Dermis blood vessel endothelial cell (primary cell): Measurements from ENCODE around the gene TBCK. TPM values are rescaled to one million over a fixed set of nuclear protein-coding genes. Genes with fewer than 3 reads are reported as not detected.
A peak's percentile ranks its signal among the peaks of the same experiment; 100 is the strongest.
"Not testable (repeated sequence)": the region's sequence is repeated elsewhere in the genome, so short reads cannot be mapped to it uniquely, and the experiment has no call there.

ENCODE experiments used
- DNase-seq: peaks from one replicate; pipeline ENCODE4 v3.0.0; 2010
- total RNA-seq: library from RNA; depleted of rRNA; stranded (reverse); fragments of >200 nt; gene quantifications from 2 replicates; pipeline ENCODE4 v1.2.3, GENCODE V29; 2014

TBCK gene
- total RNA-seq = 34.5 and 44.1 TPM in 2 replicates

DNA sequence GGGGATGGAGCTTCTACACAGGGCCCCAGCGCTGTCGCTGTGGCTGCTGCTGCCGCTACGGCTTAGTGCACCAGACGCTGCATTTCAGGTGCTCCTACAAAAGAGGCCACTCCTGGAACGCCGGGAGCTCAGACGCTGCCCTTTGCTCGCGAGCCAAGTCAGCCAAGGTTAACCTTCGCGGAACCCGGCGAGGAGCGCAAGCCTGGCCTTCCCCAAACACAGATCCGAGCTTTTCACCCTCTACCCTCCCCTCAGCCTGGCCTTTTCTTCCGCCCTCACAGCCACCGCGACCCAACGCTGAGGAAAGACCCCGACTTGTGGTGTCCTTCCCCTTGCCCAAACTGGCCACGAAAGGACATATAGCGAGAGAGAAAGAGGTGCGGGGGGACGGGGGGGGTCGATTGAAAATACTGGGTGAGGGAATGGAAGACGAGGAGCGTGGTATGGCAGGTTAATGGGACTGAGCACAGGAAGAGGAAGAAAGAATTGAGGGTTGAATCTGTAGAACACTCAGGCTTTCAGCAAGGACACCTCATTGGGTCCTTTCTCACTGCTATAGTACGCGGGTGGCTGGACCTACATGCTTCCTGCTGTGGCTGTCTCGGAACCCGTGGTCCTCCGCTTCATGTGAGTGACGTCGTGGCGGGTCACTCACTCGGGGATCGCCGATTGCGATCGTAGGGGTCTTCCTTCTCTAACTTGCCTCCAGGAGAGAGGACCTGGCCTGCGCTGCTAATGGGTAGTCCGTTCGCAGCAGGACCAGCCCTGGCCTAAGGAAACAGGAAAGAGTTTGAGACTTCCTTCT, at the start of gene TBCK, which contains the start of gene AIMP1:
TSS of gene TBCK (minus strand) at position 242 of the 805 bp plus-strand sequence. CDS start 7,249 bp downstream, outside the sequence.
TSS of gene AIMP1 (plus strand) at position 583 of the 805 bp plus-strand sequence. CDS start 8,460 bp downstream, outside the sequence.
- peak; percentile 95 for DNase-seq

- DNase-seq = peak; percentile 91
Measured at GRCh38 chr4:106365613-106366012, 49.6 kb upstream of the TBCK start.

GRCh38 chr4:106364282-106364681, 48.3 kb upstream of the TBCK start:
- no peak for DNase-seq

DNA sequence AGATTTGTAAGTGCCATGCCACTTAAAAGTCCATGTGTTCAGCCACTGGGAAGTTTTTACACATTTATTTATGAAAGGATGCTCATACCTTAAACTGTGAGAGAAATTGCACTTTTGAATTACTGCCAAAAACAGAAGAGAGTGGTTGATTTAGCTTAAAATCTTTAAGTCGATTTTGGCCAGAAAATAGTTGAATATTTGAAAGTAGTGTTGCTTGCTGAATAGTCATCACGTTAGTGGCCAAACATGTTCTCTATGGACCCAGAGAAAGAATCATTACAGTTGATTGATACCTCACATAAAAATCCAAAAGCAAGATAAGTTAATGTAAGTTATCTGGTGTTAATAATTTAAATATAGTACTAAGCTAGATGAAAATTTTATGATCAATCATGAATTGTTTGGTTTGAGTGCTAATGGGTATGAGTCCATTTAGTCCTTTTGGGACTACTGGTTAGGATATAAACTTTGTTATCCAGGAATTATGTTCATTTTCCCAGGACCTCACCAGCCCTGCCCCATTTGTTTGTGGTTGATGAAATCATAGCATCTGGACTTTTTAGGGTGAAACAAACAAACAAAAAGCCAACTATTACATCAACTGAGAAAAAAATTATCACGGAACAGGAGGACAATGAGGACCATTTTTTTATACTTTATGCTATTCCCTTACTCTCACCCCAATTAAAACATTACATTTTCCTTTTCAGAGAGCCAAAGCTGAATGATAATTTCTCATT, 46.2 kb upstream of the TBCK start:
- no peak for DNase-seq

DNA sequence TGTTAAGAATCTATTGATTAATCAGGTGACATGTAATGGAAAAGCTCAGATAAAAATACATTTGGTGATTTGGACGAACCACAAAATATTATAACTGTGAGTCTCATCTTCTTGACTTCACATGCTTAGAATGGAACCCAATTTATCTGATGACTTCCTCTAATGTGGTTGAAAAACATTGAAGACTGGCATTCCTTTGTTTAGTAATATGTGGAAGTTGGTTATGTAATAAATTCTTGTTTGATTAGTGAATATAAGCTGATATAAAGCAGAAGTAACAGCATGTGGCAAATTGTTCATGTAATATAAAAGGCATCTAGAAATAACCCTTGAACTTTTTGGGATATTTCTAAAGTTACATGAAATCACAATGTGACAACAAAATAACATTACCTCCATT, 42.9 kb upstream of the TBCK start:
- no peak for DNase-seq

DNA sequence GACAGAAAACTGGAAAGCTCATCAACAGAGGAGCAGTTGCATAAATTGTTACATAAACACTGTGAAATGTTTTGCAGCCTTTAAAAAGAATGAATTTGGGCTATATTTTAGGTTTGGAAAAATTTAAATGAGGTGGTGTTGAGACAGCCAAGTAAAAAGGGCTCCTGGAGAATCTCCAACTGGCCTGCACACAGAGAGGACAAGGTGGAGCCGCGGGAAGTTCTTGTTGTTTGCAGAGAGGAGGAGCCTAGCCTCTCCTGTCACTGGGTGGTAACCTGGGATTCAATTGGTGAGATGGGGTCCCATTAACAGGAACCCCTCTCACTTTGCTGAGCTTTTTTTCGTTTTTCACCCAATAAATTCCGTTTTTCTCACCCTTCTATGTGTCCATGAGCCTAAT, 39.2 kb upstream of the TBCK start:
- no peak for DNase-seq

DNA sequence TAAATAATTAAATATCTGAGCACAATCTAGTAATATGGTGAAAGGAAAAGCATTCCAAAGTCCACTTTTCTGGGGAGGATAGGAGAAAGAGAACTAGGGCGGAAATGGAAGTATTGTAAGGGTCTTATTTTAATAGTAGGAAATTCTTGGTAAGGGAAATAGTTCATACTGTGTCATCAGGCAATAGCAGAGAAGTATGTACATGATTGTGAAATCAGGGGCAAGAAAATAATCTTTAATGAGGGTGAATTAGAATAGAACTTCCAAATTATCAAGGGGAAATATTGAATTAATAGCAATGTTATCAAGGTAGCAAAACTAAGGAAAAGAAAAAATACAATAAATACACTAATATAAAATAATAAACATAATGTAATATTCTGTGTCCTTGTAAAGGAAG, 37.8 kb upstream of the TBCK start:
- no peak for DNase-seq

DNA sequence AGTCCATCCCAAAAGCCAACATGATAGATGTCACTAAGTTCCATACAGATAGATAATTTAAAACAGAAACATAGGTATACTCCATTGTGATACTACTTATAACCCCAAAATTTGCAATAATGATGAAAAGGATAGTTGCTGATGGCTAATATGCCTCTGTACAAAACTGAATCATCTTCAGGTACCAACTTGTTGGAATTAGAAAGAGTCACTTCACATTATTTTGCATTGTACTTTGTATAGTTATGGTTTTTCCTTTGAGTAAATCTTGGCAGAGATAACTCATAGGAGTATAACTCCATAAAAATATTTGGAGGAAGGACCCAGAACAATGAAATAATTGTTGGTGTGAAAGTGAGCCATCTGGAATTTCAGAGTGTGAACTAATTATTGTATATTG, 35.0 kb upstream of the TBCK start:
- no peak for DNase-seq

GRCh38 chr4:106347167-106347566, 31.2 kb upstream of the TBCK start:
- no peak for DNase-seq

DNA sequence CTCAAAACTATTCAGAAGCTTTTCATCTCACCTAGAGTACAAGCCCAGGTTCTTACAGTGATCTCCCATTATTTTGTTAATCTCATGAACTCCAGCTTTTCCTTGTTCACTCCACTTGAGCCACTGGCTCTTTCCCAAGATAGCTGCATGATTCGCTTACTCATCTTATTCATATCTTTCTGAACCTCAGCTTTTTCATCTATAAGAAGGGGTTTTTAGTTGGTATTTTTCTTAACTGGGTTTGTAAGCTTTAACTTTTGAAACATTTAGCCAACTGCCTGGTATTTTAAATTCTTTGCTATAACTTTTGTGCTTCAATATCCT, 28.6 kb upstream of the TBCK start:
- DNase-seq = no peak

DNA sequence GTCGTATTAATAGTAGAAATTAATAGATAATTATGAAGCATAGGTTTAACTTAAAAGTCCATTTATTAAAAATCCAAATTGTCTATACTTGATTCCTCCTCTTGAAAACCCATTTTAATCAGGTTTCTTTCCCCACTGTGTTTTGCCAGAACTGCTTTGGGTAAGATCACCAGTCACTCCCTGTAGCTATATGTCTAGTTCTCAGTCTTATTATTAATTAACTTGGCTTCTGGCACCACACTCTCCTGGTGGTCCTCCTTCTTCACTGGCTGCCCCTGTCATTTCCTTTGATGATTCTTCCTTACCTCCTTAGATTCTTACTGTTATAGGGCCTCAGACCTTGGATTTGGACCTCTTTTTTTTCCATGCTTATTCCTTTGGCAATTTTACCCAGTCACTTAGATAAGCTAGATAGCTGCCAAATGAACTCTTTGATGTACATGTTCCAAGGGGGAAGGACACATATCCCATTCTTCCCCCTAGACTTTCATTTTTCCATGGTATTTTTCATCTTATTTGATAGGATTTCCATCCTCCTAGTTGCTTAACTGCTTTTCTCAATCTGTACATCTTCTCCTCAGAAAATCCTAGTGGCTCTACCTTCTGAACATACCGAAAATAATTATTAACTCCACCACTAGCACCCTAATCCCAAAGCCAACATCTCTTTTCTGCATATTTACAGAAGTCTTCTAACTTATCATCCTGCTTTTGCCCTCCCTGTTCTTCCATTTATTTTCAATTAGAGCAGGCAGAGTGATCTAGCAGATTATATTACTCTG, 28.0 kb upstream of the TBCK start:
- no peak for DNase-seq

- no peak for DNase-seq
Measured at GRCh38 chr4:106340774-106341173, 24.8 kb upstream of the TBCK start.

DNA sequence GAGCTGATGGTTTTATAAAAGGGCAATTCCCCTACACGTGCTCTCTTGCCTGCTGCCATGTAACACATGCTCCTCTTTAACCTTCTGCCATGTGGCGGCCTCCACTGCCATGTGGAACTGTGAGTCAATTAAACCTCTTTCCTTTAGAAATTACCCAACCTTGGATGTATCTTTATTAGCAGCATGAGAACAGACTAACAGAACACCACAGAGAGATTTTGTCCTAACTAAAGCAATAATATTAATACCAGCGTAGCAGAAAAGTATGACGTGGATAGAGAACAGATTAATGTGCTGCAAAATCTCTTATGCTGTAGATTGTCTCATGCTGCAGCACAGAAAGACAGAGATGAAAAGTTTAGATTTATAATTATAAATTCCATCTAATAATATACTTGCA, 23.4 kb upstream of the TBCK start:
- DNase-seq = no peak

- DNase-seq = no peak
Measured at GRCh38 chr4:106338671-106339070, 22.7 kb upstream of the TBCK start.

DNA sequence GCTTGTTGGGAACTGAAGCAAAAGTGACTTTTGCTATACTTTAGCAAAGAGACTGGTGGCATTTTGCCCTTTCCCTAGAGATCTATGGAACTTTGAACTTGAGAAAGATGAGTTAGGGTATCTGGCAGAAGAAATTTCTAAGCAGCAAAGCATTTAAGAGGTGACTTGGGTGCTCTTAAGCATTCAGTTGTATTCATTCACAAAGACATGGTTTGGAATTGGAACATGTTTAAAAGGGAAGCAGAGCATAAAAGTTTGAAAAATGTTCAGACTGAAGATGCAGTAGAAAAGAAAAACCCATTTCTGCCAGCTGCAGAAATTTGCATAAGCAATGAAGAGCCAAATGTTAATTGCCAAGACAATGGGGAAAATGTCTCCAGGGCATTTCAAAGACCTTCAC, 21.9 kb upstream of the TBCK start:
- no peak for DNase-seq

DNA sequence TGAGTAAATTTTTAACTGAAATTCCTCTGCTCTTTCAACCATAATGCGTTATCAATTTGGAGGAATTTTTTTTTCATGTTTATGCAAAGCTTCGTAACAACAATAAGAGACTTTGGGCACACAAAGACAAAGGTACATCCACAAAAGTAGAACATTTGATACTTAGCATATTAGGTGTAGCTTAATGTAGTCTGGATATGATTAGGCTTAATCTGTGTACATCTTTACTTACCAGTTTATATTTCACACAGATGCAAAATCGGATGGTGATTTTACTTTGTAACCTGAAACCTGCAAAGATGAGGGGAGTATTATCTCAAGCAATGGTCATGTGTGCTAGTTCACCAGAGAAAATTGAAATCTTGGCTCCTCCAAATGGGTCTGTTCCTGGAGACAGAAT, 20.6 kb upstream of the TBCK start:
- DNase-seq = no peak

- DNase-seq = no peak
Measured at GRCh38 chr4:106334741-106335470, 18.9 kb upstream of the TBCK start.

DNA sequence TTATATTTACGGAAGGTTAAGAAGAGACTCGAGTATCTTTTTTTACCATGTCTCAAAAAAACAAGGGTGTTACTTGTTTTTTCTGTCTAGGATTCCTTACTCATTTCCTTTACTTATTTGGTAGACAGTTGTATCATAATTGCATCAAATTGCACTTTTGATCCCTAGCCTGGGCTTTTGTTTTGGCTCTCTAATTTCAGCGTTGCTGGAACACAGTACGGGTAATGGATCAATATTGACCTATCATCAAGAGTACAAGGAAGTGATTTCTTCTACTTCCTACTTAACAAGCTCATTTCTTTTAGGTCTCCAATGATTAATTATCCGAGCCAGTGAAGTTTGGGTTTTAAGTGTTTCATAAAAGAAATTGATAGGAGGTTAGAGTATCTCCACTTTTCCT, 17.2 kb upstream of the TBCK start:
- peak; percentile 37 for DNase-seq

GRCh38 chr4:106329041-106329618, 13.1 kb upstream of the TBCK start:
- peak; percentile 68 for DNase-seq

GRCh38 chr4:106325800-106326199, 9.8 kb upstream of the TBCK start:
- DNase-seq = no peak

GRCh38 chr4:106323119-106323518, 7.1 kb upstream of the TBCK start:
- DNase-seq = no peak

DNA sequence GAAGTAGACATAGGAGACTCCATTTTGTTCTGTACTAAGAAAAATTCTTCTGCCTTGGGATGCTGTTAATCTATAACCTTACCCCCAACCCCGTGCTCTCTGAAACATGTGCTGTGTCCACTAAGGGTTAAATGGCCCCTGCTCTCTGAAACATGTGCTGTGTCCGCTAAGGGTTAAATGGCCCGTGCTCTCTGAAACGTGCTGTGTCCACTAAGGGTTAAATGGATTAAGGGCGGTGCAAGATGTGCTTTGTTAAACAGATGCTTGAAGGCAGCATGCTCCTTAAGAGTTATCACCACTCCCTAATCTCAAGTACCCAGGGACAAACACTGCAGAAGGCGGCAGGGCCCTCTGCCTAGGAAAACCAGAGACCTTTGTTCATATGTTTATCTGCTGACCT, 5.8 kb upstream of the TBCK start:
- not testable (repeated sequence) for DNase-seq
